HepG2 (cell line): Measurements from ENCODE around the gene RPEL1. TPM values are rescaled to one million over a fixed set of nuclear protein-coding genes. Genes with fewer than 3 reads are reported as not detected.
A peak's percentile ranks its signal among the peaks of the same experiment; 100 is the strongest.

ENCODE experiments used
- EZH2 ChIP-seq: conservative IDR thresholded peaks from 2 replicates; pipeline ENCODE4 v1.6.1; 2012; ENCODE audit warnings: mild to moderate bottlenecking, low read depth, low read length, moderate library complexity
- HMG20A ChIP-seq: IDR thresholded peaks from 2 replicates; pipeline ENCODE4 v1.6.1; 2016; ENCODE audit warnings: borderline replicate concordance
- HNRNPL ChIP-seq: fragments of 200-400 bp; formaldehyde crosslinking; IDR thresholded peaks from 2 replicates; pipeline ENCODE4 v1.6.1; 2017; ENCODE audit warnings: mild to moderate bottlenecking, low read depth, low read length
- JUNB ChIP-seq: sonication (generic); formaldehyde crosslinking; IDR thresholded peaks from 2 replicates; pipeline ENCODE4 v1.8.0; 2022; ENCODE audit warnings: missing genetic modification reagents, mild to moderate bottlenecking, borderline replicate concordance
- KDM5B ChIP-seq: sonication (generic); formaldehyde crosslinking; IDR thresholded peaks from 2 replicates; pipeline ENCODE4 v1.4.0; 2020; ENCODE audit warnings: missing genetic modification reagents, mild to moderate bottlenecking, borderline replicate concordance
- MED8 ChIP-seq: sonication (generic); formaldehyde crosslinking; IDR thresholded peaks from 2 replicates; pipeline ENCODE4 v1.8.1; 2023; ENCODE audit warnings: mild to moderate bottlenecking, missing genetic modification reagents; ENCODE audit not compliant: insufficient replicate concordance
- MIXL1 ChIP-seq: IDR thresholded peaks from 2 replicates; pipeline ENCODE4 v1.6.1; 2016
- NCOA1 ChIP-seq: sonication (generic); formaldehyde crosslinking; IDR thresholded peaks from 2 replicates; pipeline ENCODE4 v1.9.0; 2021; ENCODE audit warnings: missing genetic modification reagents
- NFIB ChIP-seq: sonication (generic); formaldehyde crosslinking; IDR thresholded peaks from 2 replicates; pipeline ENCODE4 v1.9.0; 2021; ENCODE audit warnings: missing genetic modification reagents, mild to moderate bottlenecking, borderline replicate concordance
- NFKB2 ChIP-seq: sonication (generic); formaldehyde crosslinking; IDR thresholded peaks from 2 replicates; pipeline ENCODE4 v1.4.0; 2020; ENCODE audit warnings: missing genetic modification reagents, borderline replicate concordance
- PAWR ChIP-seq: sonication (generic); formaldehyde crosslinking; IDR thresholded peaks from 2 replicates; pipeline ENCODE4 v1.4.0; 2020; ENCODE audit warnings: missing genetic modification reagents, mild to moderate bottlenecking, borderline replicate concordance
- RFX5 ChIP-seq: IDR thresholded peaks from 2 replicates; pipeline ENCODE4 v1.6.1; 2011; ENCODE audit warnings: low read depth, low read length, improper control_type of control experiment
- ZHX2 ChIP-seq, 2 experiments: sonication (generic) in 1 of 2; formaldehyde crosslinking in 1 of 2; IDR thresholded peaks; 2 replicates each; pipeline versions ENCODE4 v1.6.1 to v1.9.0; 2014 to 2022; ENCODE audit warnings: antibody characterized with exemption in 1 of 2, borderline replicate concordance in 1 of 2, inconsistent platforms in 1 of 2, low read depth in 1 of 2, missing genetic modification reagents in 1 of 2
- ZNF20 ChIP-seq: sonication (generic); formaldehyde crosslinking; IDR thresholded peaks from 2 replicates; pipeline ENCODE4 v1.4.0; 2020; ENCODE audit warnings: mild to moderate bottlenecking, moderate library complexity, missing genetic modification reagents
- ZNF34 ChIP-seq: sonication (generic); formaldehyde crosslinking; IDR thresholded peaks from 2 replicates; pipeline ENCODE4 v1.4.0; 2020; ENCODE audit warnings: mild to moderate bottlenecking, missing genetic modification reagents, borderline replicate concordance
- ZNF546 ChIP-seq: sonication (generic); formaldehyde crosslinking; conservative IDR thresholded peaks from 2 replicates; pipeline ENCODE4 v1.8.1; 2023; ENCODE audit warnings: mild to moderate bottlenecking, missing genetic modification reagents
- ZNF562 ChIP-seq: sonication (generic); formaldehyde crosslinking; IDR thresholded peaks from 2 replicates; pipeline ENCODE4 v1.8.0; 2022; ENCODE audit warnings: missing genetic modification reagents, borderline replicate concordance
- ZSCAN30 ChIP-seq: sonication (generic); formaldehyde crosslinking; IDR thresholded peaks from 2 replicates; pipeline ENCODE4 v1.5.0; 2020; ENCODE audit warnings: mild to moderate bottlenecking, missing genetic modification reagents
- polyA plus RNA-seq, 8 experiments: library from polyadenylated mRNA; depleted of rRNA in 3 of 8; stranded (reverse) in 7 of 8; unstranded in 1 of 8; fragments of >200 nt; fragmentation: Illumina TruSeq in 4 of 8; extraction: Trizol in 4 of 8; gene quantifications; 2 replicates each; pipeline versions ENCODE4 v1.2.1 to v1.2.3, GENCODE V29; 2011 to 2016; ENCODE audit warnings: low read depth in 4 of 8, missing spikeins in 1 of 8, mixed read lengths in 1 of 8; ENCODE audit not compliant: insufficient read depth in 1 of 8
- total RNA-seq, 5 experiments: library from RNA; depleted of rRNA; stranded (reverse); fragments of >200 nt; fragmentation: Illumina TruSeq; extraction: Trizol; gene quantifications; 2 replicates each; pipeline ENCODE4 v1.2.3, GENCODE V29; 2016; ENCODE audit warnings: low read depth in 1 of 5
- TF ChIP-seq, protein P1 (sequence below): sonication (generic); formaldehyde crosslinking; IDR thresholded peaks from 2 replicates; pipeline ENCODE4; 2020; ENCODE audit warnings: missing genetic modification reagents, mild to moderate bottlenecking, borderline replicate concordance
- TF ChIP-seq, protein P2 (sequence below): sonication (generic); formaldehyde crosslinking; IDR thresholded peaks from 2 replicates; pipeline ENCODE4 v1.5.1; 2020; ENCODE audit warnings: mild to moderate bottlenecking, missing genetic modification reagents, borderline replicate concordance

The RPEL1 gene
- total and polyA plus RNA-seq, 2 of the 13 experiments (the other 11 are each of a cell fraction or from before 2014, with no cell fraction given): 0.04 to 0.07 TPM

GRCh38 chr10:103278862-103279298 is 33.2 kb downstream of the RPEL1 start (continued):
- TF ChIP-seq, protein P1, sequence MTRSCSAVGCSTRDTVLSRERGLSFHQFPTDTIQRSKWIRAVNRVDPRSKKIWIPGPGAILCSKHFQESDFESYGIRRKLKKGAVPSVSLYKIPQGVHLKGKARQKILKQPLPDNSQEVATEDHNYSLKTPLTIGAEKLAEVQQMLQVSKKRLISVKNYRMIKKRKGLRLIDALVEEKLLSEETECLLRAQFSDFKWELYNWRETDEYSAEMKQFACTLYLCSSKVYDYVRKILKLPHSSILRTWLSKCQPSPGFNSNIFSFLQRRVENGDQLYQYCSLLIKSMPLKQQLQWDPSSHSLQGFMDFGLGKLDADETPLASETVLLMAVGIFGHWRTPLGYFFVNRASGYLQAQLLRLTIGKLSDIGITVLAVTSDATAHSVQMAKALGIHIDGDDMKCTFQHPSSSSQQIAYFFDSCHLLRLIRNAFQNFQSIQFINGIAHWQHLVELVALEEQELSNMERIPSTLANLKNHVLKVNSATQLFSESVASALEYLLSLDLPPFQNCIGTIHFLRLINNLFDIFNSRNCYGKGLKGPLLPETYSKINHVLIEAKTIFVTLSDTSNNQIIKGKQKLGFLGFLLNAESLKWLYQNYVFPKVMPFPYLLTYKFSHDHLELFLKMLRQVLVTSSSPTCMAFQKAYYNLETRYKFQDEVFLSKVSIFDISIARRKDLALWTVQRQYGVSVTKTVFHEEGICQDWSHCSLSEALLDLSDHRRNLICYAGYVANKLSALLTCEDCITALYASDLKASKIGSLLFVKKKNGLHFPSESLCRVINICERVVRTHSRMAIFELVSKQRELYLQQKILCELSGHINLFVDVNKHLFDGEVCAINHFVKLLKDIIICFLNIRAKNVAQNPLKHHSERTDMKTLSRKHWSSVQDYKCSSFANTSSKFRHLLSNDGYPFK (CRISPR knock-in tag): no peak
- TF ChIP-seq JUNB (CRISPR knock-in tag): peak; percentile 67; the same call in 1 of the 2 replicates
- no peak for TF ChIP-seq MIXL1 (CRISPR knock-in tag)
- no peak for TF ChIP-seq HMG20A
- no peak for TF ChIP-seq ZHX2 (IDR thresholded peaks at IDR 0.05; ENCODE audit: low read depth)
- no peak for TF ChIP-seq ZHX2 (CRISPR knock-in tag; IDR thresholded peaks at IDR 0.05; ENCODE audit: borderline replicate concordance)
- TF ChIP-seq, protein P2, sequence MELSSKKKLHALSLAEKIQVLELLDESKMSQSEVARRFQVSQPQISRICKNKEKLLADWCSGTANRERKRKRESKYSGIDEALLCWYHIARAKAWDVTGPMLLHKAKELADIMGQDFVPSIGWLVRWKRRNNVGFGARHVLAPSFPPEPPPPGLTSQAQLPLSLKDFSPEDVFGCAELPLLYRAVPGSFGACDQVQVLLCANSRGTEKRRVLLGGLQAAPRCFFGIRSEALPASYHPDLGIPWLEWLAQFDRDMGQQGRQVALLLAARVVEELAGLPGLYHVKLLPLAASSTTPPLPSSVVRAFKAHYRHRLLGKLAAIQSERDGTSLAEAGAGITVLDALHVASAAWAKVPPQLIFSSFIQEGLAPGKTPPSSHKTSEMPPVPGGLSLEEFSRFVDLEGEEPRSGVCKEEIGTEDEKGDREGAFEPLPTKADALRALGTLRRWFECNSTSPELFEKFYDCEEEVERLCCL (CRISPR knock-in tag): no peak
- no peak for TF ChIP-seq ZNF546
- no peak for TF ChIP-seq RFX5
- TF ChIP-seq HNRNPL: no peak
- TF ChIP-seq PAWR (CRISPR knock-in tag): no peak
- no peak for TF ChIP-seq KDM5B (CRISPR knock-in tag)
- no peak for TF ChIP-seq ZNF562 (CRISPR knock-in tag)
- TF ChIP-seq ZNF20 (CRISPR knock-in tag): no peak
- TF ChIP-seq EZH2: no peak
- no peak for TF ChIP-seq NFIB (CRISPR knock-in tag)
- TF ChIP-seq NCOA1 (CRISPR knock-in tag): no peak
- no peak for TF ChIP-seq ZSCAN30 (CRISPR knock-in tag)
- TF ChIP-seq MED8: no peak
- TF ChIP-seq NFKB2 (CRISPR knock-in tag): no peak
- no peak for TF ChIP-seq ZNF34
